Endothelial cell (in vitro differentiated cells): Measurements from ENCODE around the gene PTGES. TPM values are rescaled to one million over a fixed set of nuclear protein-coding genes. Genes with fewer than 3 reads are reported as not detected.
"Not testable (repeated sequence)": the region's sequence is repeated elsewhere in the genome, so short reads cannot be mapped to it uniquely, and the experiment has no call there.

Experiments used
- DNase-seq: peaks from one replicate; pipeline ENCODE4 v3.0.0; 2021; ENCODE audit warnings: low spot score
- H3K27ac Mint-ChIP-seq: one replicate; pipeline ENCODE4 v1.8.0; 2021; ENCODE audit warnings: mixed read lengths, inconsistent platforms; ENCODE audit not compliant: unreplicated experiment
- H3K27me3 Mint-ChIP-seq: one replicate; pipeline ENCODE4 v1.8.0; 2021; ENCODE audit warnings: mild to moderate bottlenecking, moderate library complexity, mixed read lengths, inconsistent platforms; ENCODE audit not compliant: unreplicated experiment
- H3K36me3 Mint-ChIP-seq: one replicate; pipeline ENCODE4 v1.8.0; 2021; ENCODE audit warnings: mild to moderate bottlenecking, low read depth, mixed read lengths, inconsistent platforms; ENCODE audit not compliant: unreplicated experiment
- H3K4me1 Mint-ChIP-seq: one replicate; pipeline ENCODE4 v1.8.0; 2021; ENCODE audit warnings: mild to moderate bottlenecking, mixed read lengths, inconsistent platforms; ENCODE audit not compliant: unreplicated experiment
- H3K4me3 Mint-ChIP-seq: one replicate; pipeline ENCODE4 v1.8.0; 2021; ENCODE audit warnings: mild to moderate bottlenecking, mixed read lengths, inconsistent platforms; ENCODE audit not compliant: unreplicated experiment
- H3K9me3 Mint-ChIP-seq: one replicate; pipeline ENCODE4 v1.8.0; 2021; ENCODE audit warnings: mixed read lengths, inconsistent platforms; ENCODE audit not compliant: unreplicated experiment
- total RNA-seq: library from RNA; stranded (reverse); fragmentation: NEBNext Ultra II Directional; extraction: Animal tissue kit (Norgen Biotek cat#: 25700); gene quantifications from one replicate; pipeline ENCODE4 v1.2.1, GENCODE V29; 2021; ENCODE audit not compliant: unreplicated experiment
- TF ChIP-seq, protein P1 (sequence below): fragments of 200-600 bp; sonication (generic); IDR thresholded peaks from one replicate; pipeline ENCODE4 v1.5.0; 2021; ENCODE audit warnings: antibody characterized with exemption; ENCODE audit not compliant: unreplicated experiment

Gene PTGES
- total RNA-seq, 1 donor from 2014 or later: 0.15 TPM

- Mint-ChIP-seq H3K4me1 (no peaks in the 10 kb centered on the region), H3K27me3 (no peaks in the 10 kb centered on the region), H3K27ac (no peak overlapping the region), H3K36me3 (no peaks in the 10 kb centered on the region), H3K9me3 (no peaks in the 10 kb centered on the region), H3K4me3 (no peak overlapping the region)
- no peak for DNase-seq
- TF ChIP-seq, protein P1, sequence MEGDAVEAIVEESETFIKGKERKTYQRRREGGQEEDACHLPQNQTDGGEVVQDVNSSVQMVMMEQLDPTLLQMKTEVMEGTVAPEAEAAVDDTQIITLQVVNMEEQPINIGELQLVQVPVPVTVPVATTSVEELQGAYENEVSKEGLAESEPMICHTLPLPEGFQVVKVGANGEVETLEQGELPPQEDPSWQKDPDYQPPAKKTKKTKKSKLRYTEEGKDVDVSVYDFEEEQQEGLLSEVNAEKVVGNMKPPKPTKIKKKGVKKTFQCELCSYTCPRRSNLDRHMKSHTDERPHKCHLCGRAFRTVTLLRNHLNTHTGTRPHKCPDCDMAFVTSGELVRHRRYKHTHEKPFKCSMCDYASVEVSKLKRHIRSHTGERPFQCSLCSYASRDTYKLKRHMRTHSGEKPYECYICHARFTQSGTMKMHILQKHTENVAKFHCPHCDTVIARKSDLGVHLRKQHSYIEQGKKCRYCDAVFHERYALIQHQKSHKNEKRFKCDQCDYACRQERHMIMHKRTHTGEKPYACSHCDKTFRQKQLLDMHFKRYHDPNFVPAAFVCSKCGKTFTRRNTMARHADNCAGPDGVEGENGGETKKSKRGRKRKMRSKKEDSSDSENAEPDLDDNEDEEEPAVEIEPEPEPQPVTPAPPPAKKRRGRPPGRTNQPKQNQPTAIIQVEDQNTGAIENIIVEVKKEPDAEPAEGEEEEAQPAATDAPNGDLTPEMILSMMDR: no peak
Measured at GRCh38 chr9:129770741-129771140, 17.9 kb upstream of the PTGES start.

DNA sequence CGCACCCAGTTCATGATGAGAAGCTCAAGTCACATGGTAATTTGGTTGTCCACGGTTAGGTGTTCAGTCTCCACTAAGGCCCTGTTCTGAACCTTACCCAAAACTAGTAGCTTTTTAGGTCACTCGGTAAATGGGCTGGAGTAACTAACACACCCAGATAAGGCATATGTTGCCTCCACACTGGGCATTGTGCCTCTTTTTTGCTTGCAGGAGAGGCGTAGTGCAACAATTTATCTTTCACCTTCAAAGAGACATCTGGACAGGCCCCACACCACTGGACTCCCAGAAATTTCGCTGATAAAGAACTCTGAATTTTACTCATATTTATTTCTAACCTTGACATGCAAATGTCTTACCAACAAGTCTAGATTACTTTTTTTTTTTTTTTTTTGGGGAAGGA lies 16.8 kb upstream of the PTGES start:
- no peaks in the 10 kb centered on the region for H3K27me3 Mint-ChIP-seq

DNA sequence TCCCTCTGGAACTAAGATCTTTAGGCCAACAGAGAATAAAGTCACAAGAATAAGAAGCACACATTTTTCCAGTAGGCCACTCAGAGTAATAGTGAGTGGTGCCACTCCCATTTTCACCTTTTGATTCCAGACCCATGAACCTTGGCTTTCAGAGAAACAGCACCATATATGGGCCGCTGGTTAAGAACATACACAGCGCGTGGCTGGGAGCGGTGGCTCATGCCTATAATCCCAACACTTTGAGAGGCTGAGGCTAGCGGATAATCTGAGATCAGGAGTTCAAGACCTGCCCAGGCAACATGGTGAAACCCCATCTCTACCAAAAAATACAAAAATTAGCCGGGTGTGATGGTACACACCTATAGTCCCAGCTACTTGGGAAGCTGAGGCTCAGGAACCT lies 15.6 kb upstream of the PTGES start:
- Mint-ChIP-seq H3K9me3 (no peaks in the 10 kb centered on the region), H3K36me3 (no peaks in the 10 kb centered on the region), H3K27me3 (peaks cover under 1% of the 10 kb centered on the region), H3K4me1 (no peaks in the 10 kb centered on the region), H3K27ac (no peak overlapping the region), H3K4me3 (no peak overlapping the region)
- TF ChIP-seq, protein P1: no peak
- DNase-seq: no peak

More for the DNA sequence above, 16.8 kb upstream of the PTGES start:
- no peaks in the 10 kb centered on the region for H3K4me1 Mint-ChIP-seq
- no peaks in the 10 kb centered on the region for H3K36me3 Mint-ChIP-seq
- H3K27ac Mint-ChIP-seq: no peak overlapping the region
- TF ChIP-seq, protein P1: no peak
- H3K9me3 Mint-ChIP-seq: no peaks in the 10 kb centered on the region
- no peak for DNase-seq
- H3K4me3 Mint-ChIP-seq: no peak overlapping the region

- no peaks in the 10 kb centered on the region for H3K9me3 Mint-ChIP-seq
- H3K36me3 Mint-ChIP-seq: no peaks in the 10 kb centered on the region
- H3K27ac Mint-ChIP-seq: no peak overlapping the region
- TF ChIP-seq, protein P1: no peak
- no peaks in the 10 kb centered on the region for H3K4me1 Mint-ChIP-seq
- peaks cover 3% of the 10 kb centered on the region for H3K27me3 Mint-ChIP-seq
- no peak overlapping the region for H3K4me3 Mint-ChIP-seq
- no peak for DNase-seq
Measured at GRCh38 chr9:129765764-129766317, 13.0 kb upstream of the PTGES start.

DNA sequence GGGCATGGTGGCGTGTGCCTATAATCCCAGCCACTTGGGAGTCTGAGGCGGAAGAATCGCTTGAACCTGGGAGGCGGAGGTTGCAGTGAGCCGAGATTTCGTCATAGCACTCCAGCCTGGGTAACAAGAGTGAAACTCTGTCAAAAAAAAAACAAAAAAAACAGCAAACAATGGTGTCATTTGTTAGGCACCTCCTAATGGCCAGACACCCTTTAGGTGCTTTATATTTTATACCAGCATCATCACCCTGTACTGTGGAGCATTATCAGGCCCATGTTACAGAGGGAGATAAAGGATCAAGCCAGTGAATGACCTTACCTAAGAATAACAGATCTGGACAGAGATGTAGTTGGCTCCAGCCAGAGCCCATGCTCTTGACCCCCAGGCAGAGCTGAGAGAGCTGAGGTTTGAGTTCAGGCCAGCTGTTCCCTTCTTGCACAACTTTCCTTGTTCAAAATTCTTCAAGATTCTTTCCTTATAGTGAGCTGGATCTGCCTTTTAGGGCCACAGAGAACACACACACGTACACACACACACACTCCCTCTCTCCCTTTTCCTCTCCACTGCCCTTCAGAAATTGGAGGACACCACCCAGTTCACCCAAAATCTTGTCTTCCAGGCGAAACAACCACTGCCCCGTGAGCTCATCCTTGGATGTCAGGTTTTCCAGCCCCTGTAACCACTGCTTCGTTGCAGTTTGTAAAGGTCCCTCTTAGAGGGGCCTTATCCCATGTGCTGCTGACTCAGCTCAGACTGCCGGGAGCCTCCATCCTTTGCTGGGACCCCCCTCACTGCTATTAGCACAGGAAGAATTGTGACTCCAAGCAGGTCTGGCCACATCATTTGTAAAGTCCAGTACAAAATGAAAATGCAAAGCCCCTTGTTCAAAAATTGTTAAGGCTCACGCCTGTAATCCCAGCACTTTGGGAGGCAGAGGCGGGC lies 10.4 kb upstream of the PTGES start:
- DNase-seq: no peak
- H3K36me3 Mint-ChIP-seq: no peaks in the 10 kb centered on the region
- no peaks in the 10 kb centered on the region for H3K9me3 Mint-ChIP-seq
- no peak overlapping the region for H3K4me3 Mint-ChIP-seq
- peaks cover 3% of the 10 kb centered on the region for H3K27me3 Mint-ChIP-seq
- no peak overlapping the region for H3K27ac Mint-ChIP-seq
- TF ChIP-seq, protein P1: no peak
- no peaks in the 10 kb centered on the region for H3K4me1 Mint-ChIP-seq

- not testable (repeated sequence) for H3K27me3 Mint-ChIP-seq, H3K4me1 Mint-ChIP-seq, DNase-seq, H3K4me3 Mint-ChIP-seq, H3K27ac Mint-ChIP-seq, H3K9me3 Mint-ChIP-seq, H3K36me3 Mint-ChIP-seq
Measured at GRCh38 chr9:129762370-129762984, 9.6 kb upstream of the PTGES start.
